ENCODE measurements around the gene POLE4. TPM values are rescaled to one million over a fixed set of nuclear protein-coding genes. Genes with fewer than 3 reads are reported as not detected.

POLE4 gene
- total RNA-seq, 1 experiment from 2014 or later = 77.4 TPM

Other genes with a start within 250 kb of the POLE4 start
- 39.2 and 52.1 TPM in 2 replicates for gene HK2, start 124.5 kb upstream of the POLE4 start, total RNA-seq (2014; rRNA removed; shearing (Covaris generic))
- gene TACR1, start 240.9 kb downstream of the POLE4 start, total RNA-seq (2014; rRNA removed; shearing (Covaris generic)) = not detected in 2 replicates

Measured in SK-MEL-5 (cell line).